ENCODE measurements around the gene ZBTB38. TPM values are rescaled to one million over a fixed set of nuclear protein-coding genes. Genes with fewer than 3 reads are reported as not detected.

Gene ZBTB38
- total and polyA plus RNA-seq, 7 experiments from 2014 or later, result 25.0 to 70.5 (median 56.3) TPM

DNA sequence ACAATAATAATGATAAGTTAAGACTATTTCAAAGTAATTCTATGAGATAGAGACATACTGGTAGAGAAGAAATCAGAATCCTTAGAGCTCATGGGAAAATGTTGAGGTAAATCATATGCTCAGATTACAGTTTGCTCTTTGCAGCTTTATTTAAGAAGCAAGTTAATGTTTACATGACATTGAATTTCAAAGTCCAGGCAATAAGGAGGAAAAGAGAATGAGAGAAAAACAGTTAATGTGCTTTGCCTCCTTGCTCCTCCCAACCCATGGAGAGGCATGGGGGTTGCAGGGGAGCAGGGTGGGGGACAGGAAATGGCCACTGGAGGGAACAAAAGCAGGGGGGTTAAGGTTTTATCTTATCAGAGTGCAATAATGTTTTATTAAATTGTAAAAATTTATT lies 42.2 kb upstream of the ZBTB38 start:
- no peak for DNase-seq
- H3K4me3 ChIP-seq (ENCODE audit: low read length), result no peak overlapping the region
- H3K36me3 Mint-ChIP-seq, result peaks cover 0 to 5% (median 0%) of the 10 kb centered on the region in 5 donors
- H3K9me3 Mint-ChIP-seq, result peaks cover 0 to 4% (median 0%) of the 10 kb centered on the region in 11 donors
- no peak for ATAC-seq
- peaks cover 4 to 11% of the 10 kb centered on the region in 2 donors for H3K4me1 ChIP-seq (ENCODE audit: control insufficient read depth in 2 of 2, insufficient read depth in 2 of 2, low read length in 2 of 2)
- ChIA-PET POLR2A (interaction anchor here (0.5 kb wide), 1 partner anchor 10 kb away, joined by 5 read pairs; no protein-coding TSS in a partner anchor), CTCF (no interaction called here)
- peaks cover 3 to 29% (median 14%) of the 10 kb centered on the region in 7 donors for H3K4me1 Mint-ChIP-seq
- H3K27ac Mint-ChIP-seq, result no peak overlapping the region
- intact Hi-C loops (cut with micrococcal nuclease), result no loop called here
- no peaks in the 10 kb centered on the region for H3K36me3 ChIP-seq (ENCODE audit: control insufficient read depth in 2 of 3, insufficient read depth in 3 of 3, low read length in 3 of 3)
- no peak overlapping the region for H3K4me3 Mint-ChIP-seq
- H3K9me3 ChIP-seq (ENCODE audit: control insufficient read depth in 2 of 3, low read length in 3 of 3), result no peaks in the 10 kb centered on the region
- peaks cover 0 to 3% (median 0%) of the 10 kb centered on the region in 5 donors for H3K27me3 Mint-ChIP-seq
- H3K27me3 ChIP-seq (ENCODE audit: control insufficient read depth in 2 of 2, insufficient read depth in 2 of 2, low read length in 2 of 2), result no peaks in the 10 kb centered on the region
- no peak overlapping the region for H3K27ac ChIP-seq (ENCODE audit: low read depth, low read length)

DNA sequence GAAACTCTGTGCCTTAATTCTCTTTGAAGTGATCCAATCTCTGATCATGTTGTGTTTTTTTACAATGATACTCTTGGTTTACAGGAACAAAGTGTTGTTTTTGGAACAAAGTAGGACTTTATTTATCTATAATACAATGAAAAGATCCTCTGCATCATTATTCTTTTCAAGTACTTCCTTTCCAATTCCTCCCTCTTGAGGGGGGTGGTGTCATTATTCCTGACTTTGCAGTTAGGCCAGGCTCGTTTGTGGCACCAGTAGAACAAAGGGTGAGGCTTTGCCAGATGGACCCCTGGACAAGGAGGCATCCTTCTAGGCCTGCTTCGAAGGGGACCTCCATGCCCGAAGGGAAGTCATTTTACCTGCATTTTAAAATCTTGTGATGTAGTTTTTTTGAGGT lies 41.7 kb upstream of the ZBTB38 start:
- ChIA-PET POLR2A (interaction anchor here (1.3 kb wide), 1 partner anchor 20 kb away, joined by 5 read pairs; no protein-coding TSS in a partner anchor), CTCF (no interaction called here)
- H3K4me3 ChIP-seq (ENCODE audit: low read length), result no peak overlapping the region
- no peak for ATAC-seq
- Mint-ChIP-seq H3K4me1 (peaks cover 0 to 24% (median 9%) of the 10 kb centered on the region in 7 donors), H3K36me3 (peaks cover 0 to 5% (median 0%) of the 10 kb centered on the region in 5 donors), H3K27me3 (peaks cover 0 to 3% (median 0%) of the 10 kb centered on the region in 5 donors), H3K4me3 (no peak overlapping the region), H3K27ac (no peak overlapping the region), H3K9me3 (peaks cover 0 to 4% (median 0%) of the 10 kb centered on the region in 11 donors)
- H3K9me3 ChIP-seq (ENCODE audit: control insufficient read depth in 2 of 3, low read length in 3 of 3), result no peaks in the 10 kb centered on the region
- intact Hi-C loops (cut with micrococcal nuclease), result no loop called here
- no peaks in the 10 kb centered on the region for H3K27me3 ChIP-seq (ENCODE audit: control insufficient read depth in 2 of 2, insufficient read depth in 2 of 2, low read length in 2 of 2)
- peaks cover 0 to 6% of the 10 kb centered on the region in 2 donors for H3K4me1 ChIP-seq (ENCODE audit: control insufficient read depth in 2 of 2, insufficient read depth in 2 of 2, low read length in 2 of 2)
- no peak for DNase-seq
- H3K36me3 ChIP-seq (ENCODE audit: control insufficient read depth in 2 of 3, insufficient read depth in 3 of 3, low read length in 3 of 3), result no peaks in the 10 kb centered on the region
- H3K27ac ChIP-seq (ENCODE audit: low read depth, low read length), result no peak overlapping the region

DNA sequence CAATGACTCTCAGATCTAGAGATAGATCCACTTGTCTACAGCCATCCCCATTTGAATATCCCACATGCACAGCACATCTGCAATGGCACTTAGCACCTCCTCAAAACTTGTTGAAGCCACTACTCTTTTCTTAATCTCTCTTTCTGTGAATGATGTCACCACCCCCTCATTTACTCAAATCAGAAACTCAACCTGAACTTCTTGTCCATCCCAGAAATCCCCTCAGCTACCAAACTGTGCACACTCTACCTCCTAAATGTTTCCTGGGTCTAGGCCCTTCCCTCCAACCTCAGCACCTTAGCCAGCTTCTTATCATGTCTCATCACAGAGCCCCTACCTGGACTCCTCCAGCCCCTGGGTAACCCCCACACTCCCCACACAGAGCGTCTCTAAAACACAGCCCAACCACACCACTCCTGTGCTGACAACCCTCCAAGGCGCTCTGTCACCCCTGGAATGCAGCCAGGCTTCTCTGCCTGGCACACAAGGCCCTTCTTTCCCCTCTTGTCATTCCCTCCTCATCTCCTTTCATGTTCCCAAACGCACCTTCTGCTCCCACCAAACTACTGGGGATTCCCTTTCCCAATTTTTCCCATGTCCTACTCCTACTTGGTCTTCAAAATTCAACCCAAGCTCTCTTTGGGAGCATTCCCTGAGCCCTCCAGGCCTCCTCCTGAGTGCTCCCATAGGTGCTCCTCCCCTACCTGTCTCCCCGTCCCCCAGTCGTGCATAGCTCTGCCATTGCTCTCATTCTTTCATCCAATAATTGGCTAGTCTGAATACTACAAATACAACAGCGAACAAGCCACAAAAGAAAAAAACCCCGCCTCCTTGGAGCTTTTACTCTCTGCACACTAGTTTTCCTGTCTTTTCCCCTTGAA lies 39.8 kb upstream of the ZBTB38 start:
- H3K36me3 Mint-ChIP-seq, result peaks cover 0 to 5% (median 0%) of the 10 kb centered on the region in 5 donors
- peaks cover 0 to 4% (median 0%) of the 10 kb centered on the region in 11 donors for H3K9me3 Mint-ChIP-seq
- no peak overlapping the region for H3K4me3 ChIP-seq (ENCODE audit: low read length)
- no peaks in the 10 kb centered on the region for H3K36me3 ChIP-seq (ENCODE audit: control insufficient read depth in 2 of 3, insufficient read depth in 3 of 3, low read length in 3 of 3)
- ATAC-seq (no peak), DNase-seq (no peak)
- no peak overlapping the region for H3K4me3 Mint-ChIP-seq
- H3K27ac ChIP-seq (ENCODE audit: low read depth, low read length), result no peak overlapping the region
- intact Hi-C loops (cut with micrococcal nuclease), result no loop called here
- no peaks in the 10 kb centered on the region for H3K27me3 ChIP-seq (ENCODE audit: control insufficient read depth in 2 of 2, insufficient read depth in 2 of 2, low read length in 2 of 2)
- H3K27me3 Mint-ChIP-seq, result peaks cover 0 to 3% (median 0%) of the 10 kb centered on the region in 5 donors
- POLR2A ChIA-PET, result interaction anchor here (0.5 to 0.7 kb wide), 2 partner anchors 20 to 41 kb away, joined by 3 read pairs; no protein-coding TSS in a partner anchor
- H3K9me3 ChIP-seq (ENCODE audit: control insufficient read depth in 2 of 3, low read length in 3 of 3), result no peaks in the 10 kb centered on the region
- CTCF ChIA-PET, result interaction anchor here (0.6 kb wide), 1 partner anchor 23 kb away, joined by 3 read pairs; no protein-coding TSS in a partner anchor
- no peaks in the 10 kb centered on the region for H3K4me1 ChIP-seq (ENCODE audit: control insufficient read depth in 2 of 2, insufficient read depth in 2 of 2, low read length in 2 of 2)
- H3K27ac Mint-ChIP-seq, result peak overlapping the region in 2 of 9 donors; percentile 26 to 62
- peaks cover 0 to 12% (median 7%) of the 10 kb centered on the region in 7 donors for H3K4me1 Mint-ChIP-seq

DNA sequence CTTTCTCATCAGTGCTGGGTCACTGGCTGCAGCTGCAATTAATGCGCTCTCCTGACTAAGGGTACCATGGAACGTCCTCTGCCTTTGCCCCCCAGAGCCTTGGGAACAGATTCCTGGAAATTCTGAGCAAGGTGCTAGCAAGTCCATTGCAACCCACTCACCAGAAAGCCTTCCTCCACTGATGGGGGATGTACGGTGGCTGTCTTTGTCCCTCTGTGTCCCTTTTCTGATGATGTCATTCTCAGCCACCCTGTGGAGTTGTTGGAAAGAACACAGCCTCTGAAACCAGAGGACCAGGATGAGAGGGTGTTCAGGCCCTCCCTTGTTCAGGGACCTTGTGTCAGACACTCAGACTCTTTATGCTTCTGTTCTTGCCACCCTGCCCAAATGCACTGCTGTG lies 38.1 kb upstream of the ZBTB38 start:
- Histone ChIP-seq H3K4me1 (ENCODE audit: control insufficient read depth in 2 of 2, insufficient read depth in 2 of 2, low read length in 2 of 2) (no peaks in the 10 kb centered on the region), H3K36me3 (ENCODE audit: control insufficient read depth in 2 of 3, insufficient read depth in 3 of 3, low read length in 3 of 3) (no peaks in the 10 kb centered on the region), H3K9me3 (ENCODE audit: control insufficient read depth in 2 of 3, low read length in 3 of 3) (no peaks in the 10 kb centered on the region), H3K4me3 (ENCODE audit: low read length) (no peak overlapping the region), H3K27me3 (ENCODE audit: control insufficient read depth in 2 of 2, insufficient read depth in 2 of 2, low read length in 2 of 2) (no peaks in the 10 kb centered on the region), H3K27ac (ENCODE audit: low read depth, low read length) (no peak overlapping the region)
- H3K4me3 Mint-ChIP-seq, result no peak overlapping the region
- H3K27me3 Mint-ChIP-seq, result peaks cover 0 to 7% (median 3%) of the 10 kb centered on the region in 5 donors
- DNase-seq, result no peak
- ChIA-PET POLR2A (interaction anchor here (0.7 kb wide), 1 partner anchor 9 kb away, joined by 3 read pairs; no protein-coding TSS in a partner anchor), CTCF (no interaction called here)
- peaks cover 0 to 4% (median 0%) of the 10 kb centered on the region in 11 donors for H3K9me3 Mint-ChIP-seq
- peaks cover 0 to 8% (median 0%) of the 10 kb centered on the region in 5 donors for H3K36me3 Mint-ChIP-seq
- H3K4me1 Mint-ChIP-seq, result peaks cover 3 to 11% (median 7%) of the 10 kb centered on the region in 7 donors
- ATAC-seq, result no peak
- no peak overlapping the region for H3K27ac Mint-ChIP-seq
- intact Hi-C loops (cut with micrococcal nuclease), result no loop called here

DNA sequence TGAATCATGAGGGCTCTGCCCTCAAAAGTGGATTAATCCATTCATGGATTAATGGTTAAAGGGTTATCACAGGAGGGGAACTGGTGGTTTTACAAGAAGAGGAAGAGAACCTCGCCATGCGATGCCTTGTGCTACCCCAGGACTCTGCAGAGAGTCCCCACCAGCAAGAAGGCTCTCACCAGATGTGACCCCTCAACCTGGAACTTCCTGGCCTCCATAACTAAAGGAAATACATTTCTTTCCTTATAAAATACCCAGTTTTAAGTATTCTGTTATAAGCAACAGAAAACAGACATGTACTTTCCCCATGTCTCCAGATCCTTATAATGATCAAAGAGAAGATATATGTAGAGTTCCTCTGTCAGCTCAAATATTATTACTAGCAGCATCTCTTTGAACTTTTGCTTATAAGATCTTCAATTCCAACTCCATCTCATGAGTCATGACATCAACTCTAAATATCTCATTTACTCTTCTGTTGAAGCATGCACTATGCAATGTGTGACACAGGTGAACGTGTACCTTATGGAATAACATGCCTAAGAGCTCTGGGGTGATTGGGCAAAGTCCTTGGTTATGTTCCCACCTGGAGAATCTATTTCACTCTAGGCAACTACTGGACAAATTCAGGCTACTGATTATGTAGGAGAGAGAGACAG lies 37.5 kb upstream of the ZBTB38 start:
- intact Hi-C loops (cut with micrococcal nuclease), result no loop called here
- POLR2A ChIA-PET, result no interaction called here

More for the DNA sequence above, 37.5 kb upstream of the ZBTB38 start:
- CTCF ChIA-PET, result no interaction called here
- Histone ChIP-seq H3K9me3 (ENCODE audit: control insufficient read depth in 2 of 3, low read length in 3 of 3) (no peaks in the 10 kb centered on the region), H3K4me3 (ENCODE audit: low read length) (no peak overlapping the region), H3K36me3 (ENCODE audit: control insufficient read depth in 2 of 3, insufficient read depth in 3 of 3, low read length in 3 of 3) (no peaks in the 10 kb centered on the region), H3K4me1 (ENCODE audit: control insufficient read depth in 2 of 2, insufficient read depth in 2 of 2, low read length in 2 of 2) (no peaks in the 10 kb centered on the region), H3K27ac (ENCODE audit: low read depth, low read length) (no peak overlapping the region), H3K27me3 (ENCODE audit: control insufficient read depth in 2 of 2, insufficient read depth in 2 of 2, low read length in 2 of 2) (no peaks in the 10 kb centered on the region)
- H3K27me3 Mint-ChIP-seq, result peaks cover 0 to 10% (median 3%) of the 10 kb centered on the region in 5 donors
- H3K4me3 Mint-ChIP-seq, result no peak overlapping the region
- H3K9me3 Mint-ChIP-seq, result peaks cover 0 to 4% (median 0%) of the 10 kb centered on the region in 11 donors
- H3K36me3 Mint-ChIP-seq, result peaks cover 0 to 8% (median 0%) of the 10 kb centered on the region in 5 donors
- H3K27ac Mint-ChIP-seq, result no peak overlapping the region
- ATAC-seq (no peak), DNase-seq (no peak)
- H3K4me1 Mint-ChIP-seq, result peaks cover 3 to 11% (median 7%) of the 10 kb centered on the region in 7 donors

Data from naive thymus-derived CD4-positive, alpha-beta T cell (primary cell).